B cell (primary cell): ENCODE data around the gene ZNF524. TPM values are rescaled to one million over a fixed set of nuclear protein-coding genes. Genes with fewer than 3 reads are reported as not detected.

Experiments
- ATAC-seq: fragments of 200-7000 bp; cut with Tn5 transposase; one replicate; pipeline ENCODE4 v1.10.0; 2021; ENCODE audit warnings: low read depth, mild to moderate bottlenecking, moderate number of reproducible peaks, moderate library complexity
- CTCF ChIA-PET: fragments of 350-600 bp; sonication (Branson Sonifier 250); formaldehyde crosslinking; loops from one replicate; lab custom pipeline; 2021; ENCODE audit warnings: antibody characterized with exemption, inconsistent platforms; lab: Charles Lee
- POLR2A ChIA-PET: fragments of 350-600 bp; sonication (Branson Sonifier 250); formaldehyde crosslinking; loops from one replicate; lab custom pipeline; 2021; ENCODE audit warnings: antibody characterized with exemption; lab: Charles Lee
- DNase-seq: peaks from one replicate; pipeline ENCODE4 v3.0.0; 2013
- H2AFZ ChIP-seq: 2 replicates; pipeline ENCODE4 v1.6.1; 2012; ENCODE audit warnings: mild to moderate bottlenecking, low read depth, low read length; ENCODE audit not compliant: insufficient read depth, poor library complexity, severe bottlenecking
- H3K27ac ChIP-seq, 2 donors: 1 replicate in 1 of 2; 2 replicates in 1 of 2; pipeline ENCODE4 v1.5.1; 2012 to 2013; ENCODE audit warnings: low read length in 2 of 2, mild to moderate bottlenecking in 2 of 2, moderate library complexity in 1 of 2
- H3K27me3 ChIP-seq, 4 experiments: fragments of 200-600 bp in 1 of 4; sonication (generic) in 1 of 4; replicated peaks in 1 of 4; 1 replicate in 2 of 4; 2 replicates in 2 of 4; pipeline versions ENCODE4 v1.6.1 to v1.7.0; 2013 to 2016; ENCODE audit warnings: low read length in 3 of 4, mild to moderate bottlenecking in 2 of 4, mixed read lengths in 1 of 4, moderate library complexity in 1 of 4; ENCODE audit not compliant: insufficient read depth in 4 of 4, control insufficient read depth in 3 of 4; ENCODE audit errors: control extremely low read depth in 1 of 4
- H3K36me3 ChIP-seq, 2 experiments: replicated peaks in 1 of 2; 1 replicate in 1 of 2; 2 replicates in 1 of 2; pipeline versions ENCODE4 v1.6.1 to v1.7.1; 2013; ENCODE audit warnings: low read length in 1 of 2; ENCODE audit not compliant: insufficient read depth in 2 of 2, control insufficient read depth in 1 of 2; ENCODE audit errors: control extremely low read depth in 1 of 2, extremely low read depth in 1 of 2
- H3K4me1 ChIP-seq, 2 donors: fragments of 200-600 bp in 1 of 2; sonication (generic) in 1 of 2; 1 replicate in 1 of 2; 2 replicates in 1 of 2; pipeline versions ENCODE4 v1.5.1 to v1.6.1; 2013 to 2017; ENCODE audit warnings: low read length in 2 of 2; ENCODE audit not compliant: control insufficient read depth in 2 of 2, insufficient read depth in 2 of 2
- H3K4me2 ChIP-seq: replicated peaks from 2 replicates; pipeline ENCODE3; 2012; ENCODE audit warnings: mild to moderate bottlenecking, low read depth, low read length; ENCODE audit not compliant: poor library complexity, severe bottlenecking
- H3K4me3 ChIP-seq, 5 experiments: fragments of 200-600 bp in 1 of 5; sonication (generic) in 1 of 5; 1 replicate in 3 of 5; 2 replicates in 2 of 5; pipeline versions ENCODE4 v1.5.1 to v1.7.0; 2011 to 2016; ENCODE audit warnings: low read length in 4 of 5, mild to moderate bottlenecking in 4 of 5, low read depth in 2 of 5, control low read depth in 1 of 5, moderate library complexity in 1 of 5; ENCODE audit not compliant: insufficient read depth in 1 of 5; ENCODE audit errors: control extremely low read depth in 1 of 5, extremely low read depth in 1 of 5
- H3K79me2 ChIP-seq: fragments of 200-600 bp; sonication (generic); one replicate; pipeline ENCODE4 v1.6.0; 2016; ENCODE audit warnings: low read length; ENCODE audit not compliant: control insufficient read depth, insufficient read depth
- H3K9ac ChIP-seq: fragments of 200-600 bp; sonication (generic); 2 replicates; pipeline ENCODE4 v1.6.1; 2017; ENCODE audit warnings: mild to moderate bottlenecking, low read length, moderate library complexity
- H3K9me3 ChIP-seq, 3 donors: one replicate each; pipeline versions ENCODE4 v1.6.1 to v1.7.1; 2013; ENCODE audit warnings: low read length in 2 of 3; ENCODE audit not compliant: control insufficient read depth in 2 of 3, insufficient read depth in 1 of 3; ENCODE audit errors: control extremely low read depth in 1 of 3
- H4K20me1 ChIP-seq: 2 replicates; pipeline ENCODE4 v1.6.0; 2012; ENCODE audit warnings: mild to moderate bottlenecking, low read length; ENCODE audit not compliant: insufficient read depth, control insufficient read depth, poor library complexity, severe bottlenecking
- H3K27ac Mint-ChIP-seq: one replicate; pipeline ENCODE4 v1.8.0; 2021; ENCODE audit warnings: mixed read lengths
- H3K27me3 Mint-ChIP-seq: one replicate; pipeline ENCODE4 v1.8.0; 2021; ENCODE audit warnings: mixed read lengths
- H3K4me1 Mint-ChIP-seq: one replicate; pipeline ENCODE4 v1.8.0; 2021; ENCODE audit warnings: mixed read lengths
- H3K4me3 Mint-ChIP-seq: one replicate; pipeline ENCODE4 v1.8.0; 2021; ENCODE audit warnings: mixed read lengths
- H3K9me3 Mint-ChIP-seq: one replicate; pipeline ENCODE4 v1.8.0; 2022; ENCODE audit warnings: mixed read lengths; ENCODE audit not compliant: insufficient read depth
- EZH2 ChIP-seq: IDR thresholded peaks from 2 replicates; pipeline ENCODE4 v1.6.1; 2012; ENCODE audit warnings: borderline replicate concordance, low read depth, mild to moderate bottlenecking, moderate library complexity, low read length; ENCODE audit not compliant: insufficient read depth, poor library complexity, severe bottlenecking
- WGBS: methylation state at CpG from one replicate; pipeline ENCODE4 v1.1.5; 2013; ENCODE audit warnings: missing lambda C conversion rate; ENCODE audit not compliant: insufficient coverage; 5-methylcytosine and 5-hydroxymethylcytosine counted together
- intact Hi-C: fragments of 100-400 bp; cut with micrococcal nuclease; formaldehyde crosslinking; loops from one replicate; pipeline ENCODE4 v1.10.0; 2022
- polyA plus RNA-seq: library from polyadenylated mRNA; depleted of rRNA; stranded (reverse); fragments of >200 nt; gene quantifications from 2 replicates; pipeline ENCODE4 v1.2.3, GENCODE V29; 2012
- total RNA-seq, 2 donors: library from RNA; stranded (reverse); fragments of 120-200 nt in 1 of 2; gene quantifications; 1 replicate in 1 of 2; 2 replicates in 1 of 2; pipeline versions ENCODE4 v1.2.3 to v1.2.4, GENCODE V29; 2013 to 2022
- TF ChIP-seq, protein P1 (sequence below): fragments of 200-600 bp; IDR thresholded peaks from one replicate; pipeline ENCODE4 v1.8.0; 2022; ENCODE audit warnings: antibody characterized with exemption, mild to moderate bottlenecking

ZNF524 gene
- total and polyA plus RNA-seq, 2 donors (not counting 1 experiment from before 2014, with no cell fraction given): 23.8 to 27.4 TPM

DNA sequence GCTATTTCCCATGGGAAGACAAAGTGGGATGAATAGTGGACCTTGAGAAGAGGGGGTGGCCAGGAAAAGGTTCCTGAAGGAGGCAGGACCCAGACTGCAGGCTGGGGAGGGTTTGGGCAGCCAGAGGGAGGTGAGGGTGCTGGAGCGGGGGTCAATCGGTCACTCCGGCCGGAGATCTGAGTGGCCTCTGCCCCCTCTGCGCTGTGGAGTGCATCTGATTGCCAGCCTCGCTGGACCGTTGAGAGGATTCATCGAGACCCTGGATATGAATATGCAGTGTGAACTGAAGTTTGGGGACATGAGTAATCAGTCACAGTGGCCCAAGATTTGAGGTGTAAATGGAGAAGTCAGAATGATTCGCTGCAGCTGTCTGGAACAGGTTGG is 35.2 kb downstream of the ZNF524 start:
- peak overlapping the region; percentile 56 for H2AFZ ChIP-seq
- CTCF ChIA-PET: interaction anchor here (0.6 to 9.4 kb wide), 8 partner anchors 11 to 494 kb away, joined by 3 to 131 read pairs (median 6); partner anchors contain the start of genes CCDC106, U2AF2, ZNF524 and ZNF784
- H3K9me3 ChIP-seq: peaks cover 0 to 7% (median 0%) of the 10 kb centered on the region in 3 donors
- no peaks in the 10 kb centered on the region for H3K27me3 Mint-ChIP-seq
- peaks cover 61% of the 10 kb centered on the region for H3K4me1 Mint-ChIP-seq
- ATAC-seq (no peak), DNase-seq (peak; percentile 61)
- peaks cover 35% of the 10 kb centered on the region for H3K79me2 ChIP-seq
- POLR2A ChIA-PET: interaction anchor here (0.7 to 6.2 kb wide), 13 partner anchors 8 to 296 kb away, joined by 3 to 55 read pairs (median 4); partner anchors contain the start of genes CCDC106, FIZ1, ISOC2 and KMT5C
- peak overlapping the region; percentile 94 for H3K4me2 ChIP-seq
- peaks cover 20 to 65% of the 10 kb centered on the region in 2 donors for H3K4me1 ChIP-seq
- no peaks in the 10 kb centered on the region for H3K27me3 ChIP-seq
- peak overlapping the region; percentile 74 to 100 (median 93) for H3K4me3 ChIP-seq
- 7% methylated on average over 9 of the region's 9 CpGs for WGBS
- intact Hi-C loops: loop anchor here (1.0 to 10.0 kb wide), 4 partner anchors 8 to 679 kb away; partner anchors contain the start of genes PPP1R12C, PPP6R1, ZNF581 and ZSCAN5A
- H3K27ac Mint-ChIP-seq: peak overlapping the region; percentile 98
- peak overlapping the region; percentile 100 for H3K9ac ChIP-seq
- no peaks in the 10 kb centered on the region for H3K9me3 Mint-ChIP-seq
- H3K27ac ChIP-seq: peak overlapping the region; percentile 98 to 100
- H3K4me3 Mint-ChIP-seq: peak overlapping the region; percentile 96
- H4K20me1 ChIP-seq: no peaks in the 10 kb centered on the region
- H3K36me3 ChIP-seq: peaks cover 0 to 2% of the 10 kb centered on the region in 2 experiments
- no peak for TF ChIP-seq EZH2
- TF ChIP-seq, protein P1, sequence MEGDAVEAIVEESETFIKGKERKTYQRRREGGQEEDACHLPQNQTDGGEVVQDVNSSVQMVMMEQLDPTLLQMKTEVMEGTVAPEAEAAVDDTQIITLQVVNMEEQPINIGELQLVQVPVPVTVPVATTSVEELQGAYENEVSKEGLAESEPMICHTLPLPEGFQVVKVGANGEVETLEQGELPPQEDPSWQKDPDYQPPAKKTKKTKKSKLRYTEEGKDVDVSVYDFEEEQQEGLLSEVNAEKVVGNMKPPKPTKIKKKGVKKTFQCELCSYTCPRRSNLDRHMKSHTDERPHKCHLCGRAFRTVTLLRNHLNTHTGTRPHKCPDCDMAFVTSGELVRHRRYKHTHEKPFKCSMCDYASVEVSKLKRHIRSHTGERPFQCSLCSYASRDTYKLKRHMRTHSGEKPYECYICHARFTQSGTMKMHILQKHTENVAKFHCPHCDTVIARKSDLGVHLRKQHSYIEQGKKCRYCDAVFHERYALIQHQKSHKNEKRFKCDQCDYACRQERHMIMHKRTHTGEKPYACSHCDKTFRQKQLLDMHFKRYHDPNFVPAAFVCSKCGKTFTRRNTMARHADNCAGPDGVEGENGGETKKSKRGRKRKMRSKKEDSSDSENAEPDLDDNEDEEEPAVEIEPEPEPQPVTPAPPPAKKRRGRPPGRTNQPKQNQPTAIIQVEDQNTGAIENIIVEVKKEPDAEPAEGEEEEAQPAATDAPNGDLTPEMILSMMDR: no peak
